Stimulated activated CD8-positive, alpha-beta memory T cell treated with anti-CD3 and anti-CD28 coated beads, Interleukin-7, amount 100 ng/mL, for 24 hours (primary cell): ENCODE data around the gene MARCHF9.

ENCODE experiments used
- DNase-seq: peaks from one replicate; pipeline ENCODE4 v3.0.0-alpha.2; 2020; ENCODE audit warnings: low read depth

Gene MARCHF9

GRCh38 chr12:57724003-57724935, 30.6 kb upstream of the MARCHF9 start:
- no peak for DNase-seq

- no peak for DNase-seq
These were observed 29.8 kb upstream of the MARCHF9 start for GRCh38 chr12:57724936-57725740.

GRCh38 chr12:57725851-57726150, 29.1 kb upstream of the MARCHF9 start:
- no peak for DNase-seq

- no peak for DNase-seq
These were observed 28.6 kb upstream of the MARCHF9 start for GRCh38 chr12:57726151-57726883.

- no peak for DNase-seq
These were observed 27.8 kb upstream of the MARCHF9 start for GRCh38 chr12:57726884-57727757.

- DNase-seq: no peak
These were observed 27.0 kb upstream of the MARCHF9 start for GRCh38 chr12:57727758-57728395.

- DNase-seq: no peak
These were observed 25.5 kb upstream of the MARCHF9 start for GRCh38 chr12:57729321-57729844.

GRCh38 chr12:57730336-57731067, 24.4 kb upstream of the MARCHF9 start:
- no peak for DNase-seq

GRCh38 chr12:57731411-57732080, 23.4 kb upstream of the MARCHF9 start:
- no peak for DNase-seq

- DNase-seq: no peak
These were observed 22.6 kb upstream of the MARCHF9 start for GRCh38 chr12:57732270-57732669.

GRCh38 chr12:57732726-57733593, 21.9 kb upstream of the MARCHF9 start:
- no peak for DNase-seq

- DNase-seq: no peak
These were observed 21.0 kb upstream of the MARCHF9 start for GRCh38 chr12:57733928-57734327.

- no peak for DNase-seq
These were observed 20.3 kb upstream of the MARCHF9 start for GRCh38 chr12:57734591-57734990.

- no peak for DNase-seq
These were observed 19.6 kb upstream of the MARCHF9 start for GRCh38 chr12:57735198-57735855.

GRCh38 chr12:57735952-57736740, 18.8 kb upstream of the MARCHF9 start:
- DNase-seq: no peak

GRCh38 chr12:57736741-57737466, 18.0 kb upstream of the MARCHF9 start:
- DNase-seq: no peak
